Measurements from ENCODE around the gene AURKB. TPM values are rescaled to one million over a fixed set of nuclear protein-coding genes. Genes with fewer than 3 reads are reported as not detected.
"Not testable (repeated sequence)": the region's sequence is repeated elsewhere in the genome, so short reads cannot be mapped to it uniquely, and the experiment has no call there.

The AURKB gene
- total RNA-seq, 4 donors from 2014 or later = 3.7 to 18.2 (median 9.5) TPM

DNA sequence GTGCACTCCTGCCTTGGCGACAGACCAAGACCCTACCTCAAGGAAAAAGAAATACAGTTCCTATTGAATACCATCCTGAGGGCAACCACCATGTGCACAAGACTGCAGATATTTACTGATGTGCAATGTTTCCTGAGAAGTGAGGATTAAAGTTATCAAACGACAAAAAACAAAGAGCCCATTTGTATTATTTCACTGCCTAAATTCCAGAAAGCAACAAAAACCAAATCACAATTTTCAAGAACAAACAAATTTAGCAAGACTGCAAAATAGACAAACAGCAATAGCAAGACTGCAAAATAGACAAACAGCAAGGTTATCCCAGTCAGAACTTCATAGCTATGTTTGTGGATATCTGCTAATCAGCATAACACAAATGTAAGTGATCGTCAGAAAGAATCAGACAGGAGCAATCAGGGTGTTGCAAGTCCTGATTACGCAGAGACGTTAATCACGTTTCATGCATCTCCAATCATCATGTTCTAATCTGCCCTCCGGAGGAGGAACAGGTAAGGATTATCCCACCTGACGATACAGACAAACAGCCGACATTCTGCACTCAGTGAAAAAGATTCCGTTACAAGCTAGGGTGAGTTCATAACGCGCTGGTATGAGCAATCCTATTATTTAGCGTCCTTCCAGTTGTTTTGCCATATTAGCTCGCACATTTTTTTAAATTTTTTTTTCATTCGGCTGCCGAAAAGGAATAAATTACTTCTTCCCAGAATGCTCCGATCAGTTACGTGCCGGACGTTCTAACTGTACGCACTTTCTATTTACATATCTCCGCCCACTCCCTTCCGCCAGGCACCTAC is 37.1 kb downstream of the AURKB start:
- no peak for TF ChIP-seq CTCF (IDR thresholded peaks at IDR 0.05)
- TF ChIP-seq POLR2AphosphoS5 (IDR thresholded peaks at IDR 0.05) = peak; percentile 98 to 100 (median 99)
- no peak for TF ChIP-seq EP300 (IDR thresholded peaks at IDR 0.05)
- peak; percentile 98 to 99 for TF ChIP-seq POLR2A (IDR thresholded peaks at IDR 0.05)
- Histone ChIP-seq H3K4me1 (peaks cover 43% of the 10 kb centered on the region), H3K36me3 (no peaks in the 10 kb centered on the region), H3K9me3 (no peaks in the 10 kb centered on the region), H3K4me3 (peak overlapping the region; percentile 46), H3K27me3 (no peaks in the 10 kb centered on the region), H3K27ac (peak overlapping the region; percentile 98)
- DNase-seq (ENCODE audit: low spot score in 2 of 2) = peak in 1 of 2 donors; percentile 88
- under 1% methylated on average over 23 of the region's 23 CpGs for WGBS

- H3K4me3 ChIP-seq; H3K27ac ChIP-seq; DNase-seq (ENCODE audit: low spot score in 2 of 2); H3K9me3 ChIP-seq; H3K36me3 ChIP-seq; H3K27me3 ChIP-seq: not testable (repeated sequence)
- 87% methylated on average over 19 of the region's 19 CpGs for WGBS
- H3K4me1 ChIP-seq = peaks cover 29% of the 10 kb centered on the region
Measured at GRCh38 chr17:8170186-8170585, 40.2 kb downstream of the AURKB start.

GRCh38 chr17:8167526-8167925 is 42.8 kb downstream of the AURKB start:
- no peaks in the 10 kb centered on the region for H3K9me3 ChIP-seq
- WGBS = 80% methylated on average over 3 of the region's 3 CpGs

GRCh38 chr17:8166731-8167130 is 43.6 kb downstream of the AURKB start:
- H3K36me3 ChIP-seq = no peaks in the 10 kb centered on the region
- H3K27ac ChIP-seq = peak overlapping the region; percentile 55
- H3K9me3 ChIP-seq = no peaks in the 10 kb centered on the region
- no peak for DNase-seq (ENCODE audit: low spot score in 2 of 2)
- H3K4me1 ChIP-seq = peaks cover 35% of the 10 kb centered on the region
- 74% methylated on average over 6 of the region's 6 CpGs for WGBS
- H3K27me3 ChIP-seq = no peaks in the 10 kb centered on the region
- H3K4me3 ChIP-seq = no peak overlapping the region
- TF ChIP-seq EP300 (IDR thresholded peaks at IDR 0.05) (no peak), POLR2AphosphoS5 (IDR thresholded peaks at IDR 0.05) (no peak), POLR2A (IDR thresholded peaks at IDR 0.05) (no peak), CTCF (IDR thresholded peaks at IDR 0.05) (no peak)

More at GRCh38 chr17:8167526-8167925, 42.8 kb downstream of the AURKB start:
- Histone ChIP-seq H3K4me3 (no peak overlapping the region), H3K27ac (no peak overlapping the region), H3K4me1 (peaks cover 31% of the 10 kb centered on the region), H3K36me3 (no peaks in the 10 kb centered on the region), H3K27me3 (no peaks in the 10 kb centered on the region)
- TF ChIP-seq EP300 (IDR thresholded peaks at IDR 0.05) (no peak), POLR2A (IDR thresholded peaks at IDR 0.05) (no peak), CTCF (IDR thresholded peaks at IDR 0.05) (no peak), POLR2AphosphoS5 (IDR thresholded peaks at IDR 0.05) (no peak)
- DNase-seq (ENCODE audit: low spot score in 2 of 2) = no peak

DNA sequence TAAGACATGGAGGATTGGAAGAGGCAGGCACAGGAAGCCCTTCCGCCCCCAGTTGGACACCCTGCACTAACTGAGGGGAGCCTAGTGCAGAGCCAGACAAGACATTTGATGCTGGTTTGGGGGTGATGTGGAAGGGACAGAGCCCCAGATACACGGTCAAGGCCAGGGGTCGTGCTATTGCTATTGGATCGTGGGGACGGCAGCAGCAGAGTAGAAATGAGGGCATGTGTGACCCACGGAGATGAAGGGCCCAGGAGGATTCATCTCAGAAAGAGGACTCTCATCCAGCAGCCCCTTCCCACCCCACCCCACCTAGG is 45.6 kb downstream of the AURKB start:
- WGBS = 85% methylated on average over 6 of the region's 6 CpGs
- Histone ChIP-seq H3K9me3 (no peaks in the 10 kb centered on the region), H3K27me3 (no peaks in the 10 kb centered on the region), H3K27ac (peak overlapping the region; percentile 97), H3K4me3 (no peak overlapping the region), H3K4me1 (peaks cover 49% of the 10 kb centered on the region), H3K36me3 (peaks cover 8% of the 10 kb centered on the region)
- TF ChIP-seq POLR2A (IDR thresholded peaks at IDR 0.05) (no peak), CTCF (IDR thresholded peaks at IDR 0.05) (no peak), EP300 (IDR thresholded peaks at IDR 0.05) (no peak), POLR2AphosphoS5 (IDR thresholded peaks at IDR 0.05) (no peak)
- no peak for DNase-seq (ENCODE audit: low spot score in 2 of 2)
